Activated CD4-positive, alpha-beta memory T cell treated with anti-CD3 and anti-CD28 coated beads, Interleukin-2, amount 10 ng/mL, durations not matched to agents 7 days and 5 days (primary cell): ENCODE results near the gene CCDC78. TPM values are rescaled to one million over a fixed set of nuclear protein-coding genes. Genes with fewer than 3 reads are reported as not detected.
"Not testable (repeated sequence)": the region's sequence is repeated elsewhere in the genome, so short reads cannot be mapped to it uniquely, and the experiment has no call there.

Experiments
- CTCF ChIA-PET: fragments of 350-600 bp; sonication (Branson Sonifier 250); formaldehyde crosslinking; loops from one replicate; lab custom pipeline; 2021; ENCODE audit warnings: antibody characterized with exemption, inconsistent platforms; lab: Charles Lee
- POLR2A ChIA-PET: fragments of 350-600 bp; sonication (Branson Sonifier 250); formaldehyde crosslinking; loops from one replicate; lab custom pipeline; 2021; ENCODE audit warnings: antibody characterized with exemption; lab: Charles Lee
- DNase-seq: peaks from one replicate; pipeline ENCODE4 v3.0.0-alpha.2; 2020
- H3K27ac Mint-ChIP-seq: one replicate; pipeline ENCODE4 v1.8.0; 2021; ENCODE audit warnings: mild to moderate bottlenecking, mixed read lengths
- H3K27me3 Mint-ChIP-seq: one replicate; pipeline ENCODE4 v1.8.0; 2021; ENCODE audit warnings: mixed read lengths
- H3K36me3 Mint-ChIP-seq: one replicate; pipeline ENCODE4 v1.8.0; 2021; ENCODE audit warnings: low read depth, mixed read lengths
- H3K4me1 Mint-ChIP-seq: one replicate; pipeline ENCODE4 v1.8.0; 2021; ENCODE audit warnings: mixed read lengths
- H3K4me3 Mint-ChIP-seq: one replicate; pipeline ENCODE4 v1.8.0; 2021; ENCODE audit warnings: mild to moderate bottlenecking, mixed read lengths
- H3K9me3 Mint-ChIP-seq: one replicate; pipeline ENCODE4 v1.8.0; 2021; ENCODE audit warnings: mixed read lengths
- total RNA-seq, 2 experiments: library from RNA; stranded (reverse); gene quantifications; one replicate each; pipeline ENCODE4 v1.2.3, GENCODE V29; 2021

CCDC78 gene
- total RNA-seq, 2 experiments from 2014 or later: 1.9 to 2.3 TPM

DNA sequence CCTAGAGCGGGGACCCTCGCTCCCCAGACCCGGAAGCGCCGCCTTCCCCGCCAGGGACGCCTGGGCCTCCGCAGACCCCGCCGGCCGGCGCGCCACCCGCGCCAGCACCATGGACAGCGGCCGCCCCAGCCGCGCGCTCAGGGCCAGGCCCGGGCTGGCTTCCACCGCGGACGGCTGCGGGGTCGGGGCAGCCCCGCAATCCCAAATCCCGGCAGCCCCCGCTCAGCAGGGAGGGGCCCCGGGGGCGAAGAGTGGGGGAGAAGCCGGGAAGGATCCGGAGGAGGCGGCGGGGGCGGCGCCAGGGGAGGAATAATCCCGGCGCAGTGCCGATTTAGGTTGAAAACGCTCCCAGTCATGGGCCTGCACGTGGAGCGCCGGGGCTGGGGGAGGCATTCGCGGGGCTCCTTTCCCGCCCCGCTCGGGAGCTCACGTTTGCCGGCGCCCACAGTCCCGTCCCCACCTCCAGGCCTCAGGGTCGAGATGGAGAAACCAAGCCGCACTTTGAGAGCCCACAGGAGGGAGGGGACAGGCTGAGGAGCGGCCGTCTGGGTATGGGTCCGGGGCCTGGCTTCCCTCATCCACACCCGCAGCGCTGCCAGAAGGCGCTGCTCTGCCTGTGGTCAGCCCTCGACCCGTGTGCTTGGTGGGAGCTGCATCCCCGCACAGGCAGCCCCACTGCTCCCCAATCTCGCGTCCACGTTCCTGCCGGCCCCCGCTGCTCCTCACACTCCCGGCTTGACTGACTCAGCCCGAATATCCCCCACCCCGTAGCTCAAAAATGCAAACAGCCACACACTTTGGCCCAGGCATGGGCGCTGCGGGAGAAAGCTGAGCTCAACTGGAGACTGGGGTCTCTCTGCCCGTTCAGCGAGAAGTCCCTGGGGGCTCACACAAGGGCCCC is 25.3 kb downstream of the CCDC78 start:
- peak; percentile 60 for DNase-seq
- Mint-ChIP-seq H3K27ac (no peak overlapping the region), H3K36me3 (no peaks in the 10 kb centered on the region), H3K4me3 (no peak overlapping the region), H3K9me3 (no peaks in the 10 kb centered on the region), H3K4me1 (peaks cover 35% of the 10 kb centered on the region), H3K27me3 (peaks cover 31% of the 10 kb centered on the region)
- ChIA-PET CTCF (no interaction called here), POLR2A (interaction anchor here (4.5 kb wide), 1 partner anchor 11 kb away, joined by 21 read pairs; the partner anchor contains the start of gene WDR24)

DNA sequence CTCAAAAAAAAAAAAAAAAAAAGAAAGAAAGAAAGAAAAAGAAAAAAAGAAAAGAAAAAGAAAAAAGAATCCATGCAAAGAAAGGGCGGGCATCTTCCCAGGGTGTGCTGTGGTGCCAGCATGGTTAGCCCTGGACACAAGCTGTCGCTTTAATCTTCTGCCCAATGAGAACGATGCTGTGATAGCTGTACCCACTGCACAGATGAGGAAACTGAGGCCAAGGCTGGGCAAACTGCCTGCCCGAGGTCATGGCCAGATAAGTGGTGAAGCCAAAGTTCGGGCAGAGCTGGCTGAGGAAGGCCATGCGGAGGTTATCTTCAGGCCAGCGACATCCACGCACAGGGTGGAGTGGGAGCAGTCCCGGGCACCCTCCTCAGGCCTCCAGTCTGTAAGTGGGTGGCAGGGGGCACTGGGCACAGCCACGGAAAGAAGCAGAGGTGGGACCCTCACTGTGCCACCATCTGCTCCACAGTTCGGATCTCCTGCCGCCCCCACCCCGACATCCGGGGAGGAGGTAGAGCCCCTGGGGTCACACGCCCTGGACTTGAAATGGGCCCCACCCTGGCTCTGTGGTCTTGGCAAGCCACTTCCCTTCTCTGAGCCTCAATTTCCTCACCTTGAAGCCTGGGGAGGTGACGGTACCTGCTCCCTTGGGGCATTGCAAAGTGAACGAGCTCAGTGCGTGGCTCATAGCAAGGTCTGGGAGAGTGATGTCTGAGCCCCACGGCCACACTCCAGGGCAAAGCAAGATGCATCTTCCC is 27.2 kb downstream of the CCDC78 start:
- Mint-ChIP-seq H3K36me3 (peaks cover 5% of the 10 kb centered on the region), H3K27me3 (peaks cover 32% of the 10 kb centered on the region), H3K27ac (peak overlapping the region; percentile 78), H3K4me1 (peaks cover 44% of the 10 kb centered on the region), H3K4me3 (peak overlapping the region; percentile 35), H3K9me3 (no peaks in the 10 kb centered on the region)
- ChIA-PET POLR2A (interaction anchor here (0.6 to 4.5 kb wide), 5 partner anchors 9 to 89 kb away, joined by 3 to 21 read pairs (median 4); partner anchors contain the start of genes ANTKMT, CHTF18, RPUSD1 and STUB1), CTCF (interaction anchor here (0.5 to 1.6 kb wide), 5 partner anchors 12 to 1253 kb away, joined by 3 to 7 read pairs (median 3); no protein-coding TSS in a partner anchor)
- DNase-seq: peak; percentile 70

DNA sequence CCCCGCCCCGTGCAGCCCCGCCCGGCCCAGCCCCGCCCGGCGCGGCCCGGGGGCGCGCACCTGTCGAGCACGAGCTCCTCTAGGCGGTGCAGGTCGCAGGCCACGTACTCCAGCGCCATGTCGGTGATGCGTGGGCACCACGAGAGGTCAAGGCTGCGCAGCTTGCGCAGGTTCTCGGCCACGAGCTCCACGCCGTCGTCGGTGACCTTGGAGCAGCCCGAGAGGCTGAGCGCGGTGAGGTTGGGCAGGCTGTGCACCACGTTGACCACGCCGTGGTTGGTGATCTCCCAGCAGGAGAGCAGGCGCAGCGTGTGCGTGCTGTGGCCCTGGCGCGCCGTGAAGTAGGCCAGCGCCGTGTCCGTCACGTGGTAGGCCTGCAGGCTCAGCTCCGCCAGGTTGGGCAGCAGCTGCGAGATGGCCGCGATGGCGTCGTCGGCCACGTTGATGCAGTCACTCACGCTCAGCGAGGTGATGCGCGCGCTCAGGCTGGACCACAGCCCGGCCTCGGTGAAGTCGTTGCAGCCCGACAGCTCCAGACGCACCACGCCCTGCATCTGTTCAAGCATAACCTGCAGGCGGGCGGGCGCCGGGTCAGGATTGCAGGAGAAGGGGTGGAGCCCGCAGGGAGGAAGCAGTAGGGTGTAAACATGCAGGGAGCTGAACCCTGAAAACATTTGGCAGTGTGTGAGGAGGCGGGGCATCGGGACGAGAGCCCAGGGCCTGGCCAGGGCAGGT is 30.7 kb downstream of the CCDC78 start:
- H3K27me3 Mint-ChIP-seq: peaks cover 8% of the 10 kb centered on the region
- peak overlapping the region; percentile 79 for H3K4me3 Mint-ChIP-seq
- peak overlapping the region; percentile 92 for H3K27ac Mint-ChIP-seq
- peaks cover 5% of the 10 kb centered on the region for H3K36me3 Mint-ChIP-seq
- no peaks in the 10 kb centered on the region for H3K9me3 Mint-ChIP-seq
- peaks cover 57% of the 10 kb centered on the region for H3K4me1 Mint-ChIP-seq
- POLR2A ChIA-PET: interaction anchor here (0.8 to 3.3 kb wide), 22 partner anchors 8 to 839 kb away, joined by 3 to 22 read pairs (median 4); partner anchors contain the start of genes ANTKMT, CHTF18, CIAO3 and JMJD8
- CTCF ChIA-PET: interaction anchor here (1.0 to 2.0 kb wide), 5 partner anchors 9 to 28 kb away, joined by 3 to 10 read pairs (median 4); partner anchors contain the start of genes RHOT2 and STUB1
- DNase-seq: peak; percentile 81

DNA sequence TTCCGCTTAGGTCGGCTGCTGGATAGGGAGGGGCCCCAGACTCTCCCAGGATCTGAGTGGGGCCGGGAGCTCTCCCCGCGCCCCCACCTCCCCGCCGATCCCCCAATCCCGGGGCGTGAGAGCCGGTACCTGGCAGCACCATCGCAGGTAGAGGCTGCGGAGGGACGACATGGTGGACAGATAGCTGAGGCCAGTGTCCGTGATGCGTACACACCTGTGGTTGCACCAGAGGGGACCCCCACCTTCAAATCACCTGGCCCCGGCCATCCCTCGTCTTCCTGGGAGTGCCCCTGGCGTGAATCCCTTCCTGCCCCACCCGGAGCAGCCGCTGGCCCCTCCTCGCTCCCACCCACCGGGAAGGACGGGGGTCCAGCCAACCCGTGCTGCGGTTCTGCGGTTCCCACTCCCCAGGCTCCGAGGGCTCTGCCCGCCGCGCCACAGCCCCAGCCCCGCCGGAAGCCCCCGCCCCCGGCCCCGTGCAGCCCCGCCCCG is 31.3 kb downstream of the CCDC78 start:
- Mint-ChIP-seq H3K36me3 (peaks cover 5% of the 10 kb centered on the region), H3K4me1 (peaks cover 56% of the 10 kb centered on the region), H3K9me3 (no peaks in the 10 kb centered on the region), H3K27ac (no peak overlapping the region), H3K4me3 (peak overlapping the region; percentile 49), H3K27me3 (peaks cover 5% of the 10 kb centered on the region)
- no peak for DNase-seq
- ChIA-PET POLR2A (interaction anchor here (0.9 to 3.3 kb wide), 19 partner anchors 8 to 107 kb away, joined by 3 to 22 read pairs (median 4); partner anchors contain the start of genes ANTKMT, CHTF18, CIAO3 and JMJD8), CTCF (interaction anchor here (1.0 to 2.0 kb wide), 5 partner anchors 9 to 27 kb away, joined by 3 to 10 read pairs (median 4); partner anchors contain the start of genes RHOT2 and STUB1)

DNA sequence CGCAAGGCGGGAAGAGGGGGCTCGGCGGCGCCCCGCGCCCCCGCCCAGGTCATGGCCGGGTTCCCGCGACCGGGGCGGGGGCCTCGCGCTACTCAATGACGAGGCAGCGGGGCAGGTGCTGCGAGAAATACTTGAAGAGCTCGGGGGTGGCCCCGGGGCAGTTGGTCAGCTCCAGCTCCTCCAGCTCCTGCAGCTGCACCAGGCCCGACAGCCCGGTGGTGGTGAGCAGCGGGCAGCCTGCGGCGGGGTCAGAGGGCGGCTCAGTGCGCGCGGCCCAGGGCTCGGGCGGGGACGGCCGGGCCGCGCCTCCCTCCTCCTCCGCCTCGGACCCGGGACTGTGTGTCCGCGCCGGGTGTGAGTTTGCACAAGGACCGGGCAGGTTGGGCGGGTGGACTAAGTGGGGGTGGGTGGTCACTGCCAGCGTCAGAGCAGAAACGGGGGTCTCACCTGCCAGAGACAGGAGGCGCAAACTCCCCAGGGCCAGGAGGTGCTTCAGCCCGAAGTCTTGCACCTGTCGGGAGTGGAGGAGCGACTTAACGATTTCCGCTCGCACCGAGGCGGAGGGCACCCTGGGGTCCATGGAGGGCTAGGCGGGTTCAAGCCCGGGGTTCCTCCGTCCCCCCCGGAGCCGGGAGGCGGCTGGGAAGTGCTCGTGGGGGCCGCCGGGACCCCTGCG is 31.9 kb downstream of the CCDC78 start:
- ChIA-PET POLR2A (interaction anchor here (1.0 to 3.3 kb wide), 7 partner anchors 9 to 58 kb away, joined by 3 to 22 read pairs (median 5); partner anchors contain the start of genes ANTKMT and STUB1), CTCF (interaction anchor here (2.0 kb wide), 1 partner anchor 19 kb away, joined by 10 read pairs; no protein-coding TSS in a partner anchor)
- H3K9me3 Mint-ChIP-seq: no peaks in the 10 kb centered on the region
- no peak overlapping the region for H3K27ac Mint-ChIP-seq
- DNase-seq: no peak
- peaks cover 5% of the 10 kb centered on the region for H3K36me3 Mint-ChIP-seq
- peak overlapping the region; percentile 73 for H3K4me3 Mint-ChIP-seq
- peaks cover 3% of the 10 kb centered on the region for H3K27me3 Mint-ChIP-seq
- peaks cover 54% of the 10 kb centered on the region for H3K4me1 Mint-ChIP-seq

DNA sequence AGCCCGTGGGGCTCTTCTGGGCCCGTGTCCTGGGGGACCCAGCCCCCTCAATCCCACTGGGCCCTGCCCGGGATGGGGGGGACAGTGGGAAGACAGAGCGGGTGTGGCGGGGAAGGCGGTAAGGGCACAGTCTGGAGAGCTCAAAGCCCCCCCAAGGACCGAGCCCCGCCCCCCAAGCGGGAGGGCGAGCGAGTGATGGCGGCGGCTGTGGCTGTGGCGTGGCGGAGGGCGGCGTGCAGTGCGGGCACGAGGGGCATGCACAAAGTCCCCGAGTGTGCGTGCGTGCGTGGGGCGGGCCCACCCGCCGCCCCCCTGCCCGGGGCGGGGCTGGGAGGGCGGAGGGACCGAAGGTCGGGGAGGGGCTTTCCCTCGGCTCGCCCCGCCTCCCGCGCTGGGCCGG is 32.5 kb downstream of the CCDC78 start:
- H3K36me3 Mint-ChIP-seq: peaks cover 5% of the 10 kb centered on the region
- peaks cover 3% of the 10 kb centered on the region for H3K27me3 Mint-ChIP-seq
- POLR2A ChIA-PET: interaction anchor here (3.1 kb wide), 1 partner anchor 13 kb away, joined by 22 read pairs; the partner anchor contains the start of gene STUB1
- H3K4me1 Mint-ChIP-seq: peaks cover 54% of the 10 kb centered on the region
- DNase-seq: no peak
- H3K4me3 Mint-ChIP-seq: peak overlapping the region; percentile 37
- CTCF ChIA-PET: no interaction called here
- no peak overlapping the region for H3K27ac Mint-ChIP-seq
- H3K9me3 Mint-ChIP-seq: no peaks in the 10 kb centered on the region

DNA sequence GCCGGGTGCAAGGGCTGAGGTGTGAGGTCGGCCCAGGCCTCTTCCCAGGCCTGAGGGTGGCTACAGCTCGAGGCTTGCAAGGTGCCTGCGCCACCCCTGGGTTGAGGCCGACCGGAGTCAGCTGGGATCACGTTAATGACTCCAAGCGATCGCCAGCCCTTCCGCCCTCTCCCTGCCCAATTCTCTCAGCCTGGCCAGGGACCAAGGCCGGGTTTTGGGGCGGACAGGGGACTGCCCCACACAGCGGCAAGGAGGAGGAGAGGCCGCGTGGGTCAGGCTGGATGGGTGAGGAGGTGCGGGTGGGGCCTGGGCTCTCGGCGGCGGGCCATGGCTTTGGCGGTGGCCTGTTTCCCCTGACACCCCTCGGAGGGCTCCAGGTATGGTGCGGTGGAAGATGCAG is 32.9 kb downstream of the CCDC78 start:
- ChIA-PET POLR2A (interaction anchor here (1.0 to 3.1 kb wide), 4 partner anchors 9 to 22 kb away, joined by 3 to 22 read pairs (median 4); partner anchors contain the start of genes METRN and STUB1), CTCF (no interaction called here)
- no peaks in the 10 kb centered on the region for H3K9me3 Mint-ChIP-seq
- DNase-seq: no peak
- peaks cover 5% of the 10 kb centered on the region for H3K36me3 Mint-ChIP-seq
- no peak overlapping the region for H3K27ac Mint-ChIP-seq
- H3K4me3 Mint-ChIP-seq: peak overlapping the region; percentile 37
- peaks cover 3% of the 10 kb centered on the region for H3K27me3 Mint-ChIP-seq
- H3K4me1 Mint-ChIP-seq: peaks cover 56% of the 10 kb centered on the region

DNA sequence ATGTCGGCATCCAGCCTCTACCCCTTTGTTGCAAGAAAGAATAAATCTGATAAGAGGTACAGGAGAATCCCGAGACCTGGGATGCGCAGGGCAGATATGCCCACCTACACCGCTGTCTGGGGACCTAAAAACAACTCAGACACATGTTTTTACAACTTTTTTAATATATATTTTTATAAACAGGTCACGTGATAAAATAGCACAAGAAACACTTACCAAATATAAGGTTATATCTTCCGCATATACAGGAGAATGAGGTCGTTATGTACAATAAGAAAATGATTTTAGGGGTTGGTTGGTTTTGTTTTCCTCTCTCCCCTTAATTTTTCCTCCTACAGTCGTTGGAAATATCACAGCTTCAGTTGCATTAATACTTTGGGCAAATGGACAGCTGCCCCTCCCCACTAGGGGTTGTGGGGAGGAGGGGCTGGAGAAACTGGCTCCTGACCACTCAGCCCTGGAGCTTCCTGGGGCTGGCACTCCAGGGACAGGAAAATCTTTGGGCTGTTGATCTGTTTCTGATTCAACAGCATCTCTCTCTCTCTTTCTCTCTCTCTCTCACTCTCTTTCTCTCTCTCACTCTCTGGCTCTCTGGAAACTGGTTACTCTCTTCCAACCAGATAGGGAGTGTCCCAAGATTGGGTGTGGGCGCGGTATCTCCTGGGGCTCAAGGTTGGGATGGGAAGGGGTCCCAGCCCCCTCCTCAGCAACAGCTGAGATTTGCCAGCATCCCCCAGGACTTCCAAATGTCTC is 33.7 kb downstream of the CCDC78 start:
- POLR2A ChIA-PET: interaction anchor here (1.0 to 1.4 kb wide), 3 partner anchors 10 to 23 kb away, joined by 3 to 4 read pairs (median 4); partner anchors contain the start of genes METRN and STUB1
- DNase-seq: no peak
- peaks cover 7% of the 10 kb centered on the region for H3K36me3 Mint-ChIP-seq
- CTCF ChIA-PET: no interaction called here
- H3K9me3 Mint-ChIP-seq: no peaks in the 10 kb centered on the region
- peaks cover 3% of the 10 kb centered on the region for H3K27me3 Mint-ChIP-seq
- H3K4me1 Mint-ChIP-seq: peaks cover 50% of the 10 kb centered on the region
- no peak overlapping the region for H3K27ac Mint-ChIP-seq
- no peak overlapping the region for H3K4me3 Mint-ChIP-seq

DNA sequence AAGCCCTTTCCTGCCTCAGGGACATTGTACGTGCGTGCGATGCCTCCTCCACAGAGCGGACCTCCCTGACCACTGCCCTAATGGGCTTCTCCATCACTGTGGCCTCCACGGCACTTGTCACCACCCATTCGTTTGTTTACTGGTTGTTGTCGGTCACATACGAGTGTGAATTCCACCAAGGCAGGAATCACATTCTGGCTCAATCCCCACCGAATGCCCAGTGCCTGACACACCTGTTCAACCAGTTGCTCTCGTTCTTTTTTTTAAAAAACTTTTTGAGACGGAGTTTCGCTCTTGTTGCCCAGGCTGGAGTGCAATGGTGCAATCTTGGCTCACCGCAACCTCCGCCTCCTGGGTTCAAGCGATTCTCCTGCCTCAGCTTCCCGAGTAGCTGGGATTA is 35.0 kb downstream of the CCDC78 start:
- CTCF ChIA-PET, H3K27me3 Mint-ChIP-seq, H3K9me3 Mint-ChIP-seq, H3K27ac Mint-ChIP-seq, DNase-seq: not testable (repeated sequence)
- Mint-ChIP-seq H3K4me3 (peak overlapping the region; percentile 55), H3K4me1 (peaks cover 41% of the 10 kb centered on the region), H3K36me3 (peaks cover 11% of the 10 kb centered on the region)
- POLR2A ChIA-PET: interaction anchor here (1.1 to 3.3 kb wide), 4 partner anchors 11 to 41 kb away, joined by 3 to 35 read pairs (median 13); partner anchors contain the start of genes CCDC78, RHBDL1, STUB1 and WDR90

DNA sequence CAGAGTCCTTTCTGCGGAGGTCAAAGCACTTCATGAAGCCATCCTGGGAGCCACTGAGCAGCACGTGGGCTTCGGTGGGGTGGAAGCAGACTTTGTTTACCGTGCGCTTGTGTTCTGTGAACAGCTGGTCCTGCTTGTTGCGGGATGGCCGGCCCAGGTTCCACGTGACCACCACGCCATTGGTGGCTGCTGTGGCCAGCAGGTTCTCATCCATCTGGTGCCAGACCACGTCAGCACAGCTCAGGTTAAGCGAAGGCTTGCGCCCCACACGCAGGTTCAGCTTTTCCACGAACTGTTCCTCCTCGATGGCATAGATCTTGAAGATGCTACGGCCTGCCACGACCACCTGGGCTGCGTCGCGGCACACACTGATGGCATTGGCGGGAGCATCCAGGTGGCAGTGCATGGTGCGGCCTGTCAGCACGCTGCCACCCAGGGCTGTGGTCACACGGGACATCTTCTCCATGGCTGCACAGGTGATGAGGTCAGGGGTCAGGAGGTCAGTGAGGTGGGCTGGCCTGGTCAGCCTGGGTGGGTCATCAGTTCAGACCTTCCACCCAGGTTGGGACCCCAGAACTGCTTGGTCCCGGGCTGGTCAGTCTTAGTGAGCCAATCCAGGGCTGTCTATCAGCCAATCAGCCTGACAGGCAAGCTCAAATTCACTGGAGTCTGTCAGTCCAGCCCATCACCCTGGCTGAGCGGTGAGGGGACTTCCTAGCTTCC is 36.9 kb downstream of the CCDC78 start:
- no peaks in the 10 kb centered on the region for H3K27me3 Mint-ChIP-seq
- peak overlapping the region; percentile 85 for H3K27ac Mint-ChIP-seq
- DNase-seq: no peak
- ChIA-PET POLR2A (interaction anchor here (0.9 to 3.3 kb wide), 16 partner anchors 9 to 731 kb away, joined by 3 to 35 read pairs (median 6); partner anchors contain the start of genes ANTKMT, CHTF18, MCRIP2 and METTL26), CTCF (interaction anchor here (1.0 kb wide), 2 partner anchors 14 to 31 kb away, joined by 3 read pairs; partner anchors contain the start of gene RHBDL1)
- H3K4me1 Mint-ChIP-seq: peaks cover 37% of the 10 kb centered on the region
- H3K9me3 Mint-ChIP-seq: no peaks in the 10 kb centered on the region
- peaks cover 12% of the 10 kb centered on the region for H3K36me3 Mint-ChIP-seq
- peak overlapping the region; percentile 84 for H3K4me3 Mint-ChIP-seq
